LoVo (cell line): ENCODE data around the gene TTC22.

ENCODE experiments used
- DNase-seq: peaks from one replicate; pipeline ENCODE4 v3.0.0-alpha.2; 2016; ENCODE audit warnings: low spot score

The TTC22 gene

DNA sequence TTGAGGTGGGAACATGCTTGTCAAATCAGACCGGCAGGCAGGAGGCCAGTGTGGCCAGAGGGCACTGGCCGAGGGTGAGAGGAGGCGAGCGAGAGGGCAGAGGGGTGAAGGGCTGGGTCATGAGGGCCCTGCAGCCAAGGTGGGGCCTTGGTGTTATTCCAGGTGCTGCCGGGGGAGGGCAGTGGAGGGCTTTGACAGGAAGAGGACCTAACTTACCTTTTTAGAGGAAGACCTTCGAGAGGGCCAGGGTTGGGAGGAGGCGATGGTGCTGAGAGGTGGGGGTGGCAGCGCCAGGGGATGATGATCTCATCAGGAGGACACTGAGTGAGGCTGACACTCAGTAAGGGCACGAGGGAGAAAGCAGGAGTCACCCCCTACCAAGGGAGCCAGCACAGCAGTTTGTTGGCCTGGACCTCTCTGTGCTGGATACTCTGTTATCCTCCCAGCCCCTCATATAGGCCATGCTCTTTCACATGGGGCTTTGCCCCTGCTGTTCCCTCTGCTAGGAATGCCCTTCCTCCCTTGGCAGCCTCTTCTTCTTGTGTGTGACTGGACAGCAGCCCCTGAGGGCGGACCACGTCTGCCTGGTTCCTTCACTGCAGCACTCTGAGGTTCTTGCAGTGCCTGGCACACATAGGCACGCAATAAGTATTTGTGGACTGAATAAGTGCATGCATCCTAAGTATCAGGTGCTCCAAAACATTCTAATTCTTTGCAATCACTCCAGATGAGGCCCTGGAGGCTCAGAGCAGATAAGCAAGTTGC, 7.5 kb upstream of the TTC22 start:
- no peak for DNase-seq

DNA sequence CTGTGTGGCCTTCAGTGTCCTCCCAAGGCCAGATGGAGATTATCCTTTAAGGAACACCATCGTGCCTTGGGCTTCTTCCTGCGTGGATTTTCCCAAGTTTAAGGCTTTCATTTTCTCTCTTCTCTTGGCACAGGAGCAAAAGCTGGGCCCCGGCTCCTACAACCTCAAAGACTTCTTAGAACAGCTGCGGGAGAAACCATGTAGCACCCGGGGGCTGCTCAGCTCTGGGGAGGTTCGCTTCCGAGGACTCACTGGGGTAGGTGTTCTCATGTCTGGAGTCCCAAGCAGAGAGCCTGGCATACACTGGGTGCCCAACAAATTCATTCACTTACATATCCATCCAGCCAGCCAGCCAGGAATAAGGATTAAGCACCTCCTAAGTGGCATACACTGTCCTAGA, 6.6 kb upstream of the TTC22 start:
- no peak for DNase-seq

GRCh38 chr1:54806931-54807611, 5.9 kb upstream of the TTC22 start:
- peak; percentile 78 for DNase-seq

DNA sequence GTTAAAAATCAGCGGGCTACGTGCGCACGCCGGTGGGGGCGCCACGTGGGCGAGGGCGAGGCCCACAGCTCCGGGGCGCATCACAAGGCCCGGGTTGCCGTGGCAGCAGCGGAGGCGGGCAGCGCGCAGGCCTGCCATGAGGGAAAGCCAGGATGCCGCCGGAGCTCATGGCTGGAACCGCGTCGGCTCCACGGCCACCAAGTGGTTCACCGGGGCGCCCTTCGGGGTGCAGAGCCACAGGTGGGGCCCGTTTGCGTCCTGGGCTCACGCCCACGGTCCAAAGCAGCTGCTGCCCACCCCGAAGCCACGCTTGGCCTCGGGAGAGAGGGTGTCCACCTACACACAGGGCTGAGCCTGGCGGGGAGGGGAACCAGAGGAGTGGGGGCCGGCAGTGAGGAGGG, 4.9 kb upstream of the TTC22 start:
- no peak for DNase-seq

DNA sequence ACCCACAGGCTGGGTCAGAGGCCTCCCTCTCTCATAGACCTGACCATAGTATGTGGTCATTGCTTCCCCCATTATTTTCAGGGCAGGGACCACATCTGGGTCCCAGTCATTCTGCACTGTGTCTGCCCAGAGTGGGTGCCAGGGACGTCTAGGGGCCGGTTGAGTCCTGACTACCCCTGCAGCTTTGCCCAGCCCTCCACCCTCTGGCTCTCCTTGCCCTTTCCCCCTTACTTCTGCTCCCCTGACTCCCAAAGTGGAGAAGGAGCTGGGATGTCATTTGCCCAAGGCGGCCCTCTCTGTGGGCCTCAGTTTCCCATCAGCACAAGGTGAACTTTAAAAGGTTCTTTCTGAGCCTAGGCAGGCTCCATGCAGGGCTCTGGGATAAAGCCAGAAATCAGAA, 4.3 kb upstream of the TTC22 start:
- no peak for DNase-seq

- DNase-seq, result no peak
These were observed 3.5 kb upstream of the TTC22 start for GRCh38 chr1:54804471-54805132.

GRCh38 chr1:54803761-54804470, 2.8 kb upstream of the TTC22 start:
- no peak for DNase-seq

DNA sequence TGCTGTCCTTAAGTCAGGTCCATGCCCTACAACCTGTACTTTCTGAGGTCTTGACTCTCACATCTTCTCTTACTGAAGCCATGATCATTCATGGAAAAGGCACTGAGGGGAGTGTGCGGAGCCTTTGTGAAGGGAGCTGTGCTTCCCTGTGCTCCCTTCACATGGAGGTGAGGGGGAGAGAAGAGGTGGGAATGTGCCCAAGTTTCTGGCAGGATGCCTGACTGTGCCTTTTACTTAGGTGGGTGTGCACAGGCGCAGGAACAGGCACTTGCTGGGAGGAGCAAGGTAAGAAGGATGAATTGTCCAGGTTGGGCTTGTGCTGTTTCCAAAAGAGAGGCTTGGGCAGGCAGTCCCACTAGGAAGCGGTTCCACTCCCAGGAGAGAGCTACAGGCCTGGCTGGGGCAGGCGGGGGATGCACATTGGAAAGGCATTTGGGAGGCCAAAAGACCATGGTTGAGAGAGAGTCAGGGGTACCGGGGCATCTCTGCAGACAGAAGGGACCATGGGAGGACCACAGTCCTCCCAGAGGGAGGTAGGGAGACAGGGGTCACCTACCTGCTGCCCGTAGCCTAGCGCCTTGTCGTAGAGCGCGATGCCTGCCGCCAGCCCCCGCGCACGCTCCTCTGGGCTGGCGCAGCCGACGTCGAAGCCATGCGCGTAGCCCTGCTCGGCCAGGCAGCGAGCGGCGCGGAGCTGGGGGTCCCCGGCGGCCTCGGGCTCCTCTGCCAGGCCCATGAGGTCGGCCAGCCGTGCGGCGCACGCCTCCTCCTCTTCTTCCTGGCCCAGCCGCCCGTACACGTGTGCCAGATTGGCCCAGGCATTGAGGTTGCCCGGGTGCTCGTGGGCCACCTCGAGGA, 853 bp downstream of the TTC22 start:
- no peak for DNase-seq

- no peak for DNase-seq
These were observed 2.1 kb downstream of the TTC22 start for GRCh38 chr1:54798769-54799641.

DNA sequence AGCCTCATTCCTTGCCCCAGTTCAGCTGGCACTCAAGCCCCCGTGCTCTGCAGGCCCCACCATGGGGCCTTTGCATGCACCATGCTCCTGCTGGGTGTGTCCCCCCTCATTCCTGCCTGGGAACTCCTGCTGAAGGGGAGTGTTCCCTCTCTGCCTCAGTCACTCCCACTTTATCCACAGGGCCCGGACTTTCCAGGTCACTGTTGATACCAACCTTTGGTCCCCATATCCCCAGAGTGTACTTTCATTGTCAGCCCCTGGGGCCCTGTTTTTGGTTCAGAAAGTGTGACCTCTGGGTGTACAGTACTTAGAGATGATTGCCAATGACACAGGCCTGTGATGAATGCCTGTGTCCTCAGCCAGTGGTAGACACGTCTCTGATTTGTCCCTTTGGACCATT, 2.9 kb downstream of the TTC22 start:
- DNase-seq, result no peak

GRCh38 chr1:54796902-54797301, 4.2 kb downstream of the TTC22 start:
- no peak for DNase-seq

- peak; percentile 69 for DNase-seq
These were observed 5.2 kb downstream of the TTC22 start for GRCh38 chr1:54795841-54796468.

DNA sequence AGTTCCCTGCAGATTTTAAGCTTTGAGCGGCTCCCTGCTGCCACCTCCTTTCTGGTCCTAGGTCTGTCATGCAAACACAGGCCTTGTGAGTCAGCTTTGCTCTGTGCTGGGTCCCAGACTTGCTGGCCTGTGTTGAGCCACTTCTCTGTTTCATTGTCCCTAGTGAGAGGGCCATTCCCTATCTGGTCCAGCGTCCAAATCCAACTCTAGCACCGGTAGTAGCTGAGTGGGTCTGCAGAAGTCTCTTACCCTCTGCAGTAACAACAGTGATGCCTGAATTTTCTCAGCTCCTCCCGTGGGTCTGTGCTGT, 5.8 kb downstream of the TTC22 start:
- no peak for DNase-seq

- peak; percentile 74 for DNase-seq
These were observed 6.4 kb downstream of the TTC22 start for GRCh38 chr1:54794451-54795355.

- DNase-seq, result no peak
These were observed 8.3 kb downstream of the TTC22 start for GRCh38 chr1:54792686-54793282.

GRCh38 chr1:54791880-54792522, 9.1 kb downstream of the TTC22 start:
- no peak for DNase-seq

DNA sequence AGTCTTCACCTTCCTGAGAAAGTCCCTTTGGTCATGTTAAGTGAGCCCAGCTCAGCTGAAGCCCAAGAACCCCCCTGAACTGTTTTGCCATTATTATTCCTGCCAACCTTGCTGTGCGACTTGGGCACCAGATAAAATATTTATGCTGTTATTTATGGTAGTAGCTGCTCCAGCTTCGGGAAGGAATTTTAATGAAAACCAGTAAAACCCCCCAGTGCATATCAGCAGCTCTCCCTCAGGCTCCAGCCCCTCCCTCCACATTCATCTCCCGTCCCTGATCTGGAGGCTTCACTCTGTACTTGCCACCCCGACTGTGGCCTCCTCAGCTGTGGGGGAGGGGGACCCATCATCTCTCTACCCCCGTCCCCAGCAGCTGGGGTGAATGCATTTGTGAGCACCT, 12.7 kb downstream of the TTC22 start:
- no peak for DNase-seq

GRCh38 chr1:54787604-54788003, 13.5 kb downstream of the TTC22 start:
- no peak for DNase-seq
